HG03139 (cell line): ENCODE measurements around the gene HTR3D.
A peak's percentile ranks its signal among the peaks of the same experiment; 100 is the strongest.
"Not testable (repeated sequence)": the region's sequence is repeated elsewhere in the genome, so short reads cannot be mapped to it uniquely, and the experiment has no call there.

Source experiments
- ATAC-seq: cut with Tn5 transposase; IDR thresholded peaks from one replicate; pipeline ENCODE4 v1.9.1; 2021; ENCODE audit not compliant: unreplicated experiment

Gene HTR3D

GRCh38 chr3:184016169-184016570, 15.4 kb upstream of the HTR3D start:
- ATAC-seq, result no peak

- peak; percentile 48 for ATAC-seq
Measured at GRCh38 chr3:184016811-184017671, 14.5 kb upstream of the HTR3D start.

DNA sequence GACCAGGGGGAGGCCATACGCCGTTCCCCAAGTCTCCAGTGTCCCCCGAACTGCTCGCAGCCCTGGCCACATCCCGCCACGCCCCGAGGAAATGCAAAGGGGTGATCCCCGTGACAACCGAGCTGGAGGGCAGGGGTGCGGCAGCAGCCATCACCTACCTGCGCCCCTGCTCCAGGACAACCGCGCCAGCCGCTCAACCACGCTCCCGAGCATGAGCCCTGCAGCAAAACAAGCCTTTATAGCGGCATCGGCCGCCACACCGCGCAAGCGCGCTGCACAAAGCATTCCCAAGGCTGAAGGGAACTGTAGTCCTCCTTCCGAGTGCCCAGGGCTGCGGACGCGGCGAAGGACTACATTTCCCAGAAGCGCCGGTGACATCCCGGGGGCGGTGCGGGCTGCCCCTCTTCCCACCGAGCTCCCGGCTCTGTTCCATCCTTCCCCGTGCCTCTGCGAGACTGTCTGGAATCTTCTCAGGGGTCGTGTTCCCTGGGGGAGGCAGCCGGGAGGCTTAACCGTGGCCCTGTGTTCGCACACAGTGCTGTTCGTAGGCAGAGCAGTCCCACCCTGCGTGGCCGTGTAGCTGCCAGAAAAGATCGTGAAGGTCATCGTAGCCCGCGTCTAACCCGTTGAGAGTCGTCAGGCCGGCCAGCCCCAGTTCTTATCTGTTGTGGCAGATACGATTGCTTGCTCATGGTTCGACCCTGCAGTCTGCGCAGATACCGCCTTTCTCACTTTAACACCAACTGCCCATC, 13.7 kb upstream of the HTR3D start, which contains the start of gene ABCC5:
Gene ABCC5 (minus strand): TSS at position 213 of the 752 bp plus-strand sequence. CDS start 3,492 bp downstream, outside the sequence.
- ATAC-seq, result peak; percentile 96

DNA sequence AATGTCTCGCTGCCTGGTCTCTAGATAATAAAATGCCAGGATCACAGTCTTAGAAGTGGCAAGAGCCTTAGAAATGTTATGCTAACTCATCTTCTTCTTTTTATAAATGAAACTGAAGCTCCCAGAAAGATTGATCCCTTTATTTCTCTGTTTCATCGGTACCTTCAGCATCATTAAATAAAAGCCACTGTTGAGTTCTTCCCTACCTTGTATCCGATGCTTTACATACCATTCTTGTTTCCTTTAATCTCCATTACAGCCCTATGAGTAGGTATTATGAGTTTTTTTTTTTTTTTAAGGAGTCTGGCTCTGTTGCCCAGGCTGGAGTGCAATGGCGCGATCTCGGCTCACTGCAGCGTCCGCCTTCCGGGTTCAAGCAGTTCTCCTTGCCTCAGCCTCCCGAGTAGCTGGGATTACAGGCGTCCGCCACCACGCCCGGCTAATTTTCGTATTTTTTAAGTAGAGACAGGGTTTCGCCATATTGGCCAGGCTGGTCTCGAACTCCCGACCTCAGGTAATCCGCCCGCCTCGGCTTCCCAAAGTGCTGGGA, 13.0 kb upstream of the HTR3D start:
- no peak for ATAC-seq

GRCh38 chr3:184022323-184022722, 9.2 kb upstream of the HTR3D start:
- no peak for ATAC-seq

- ATAC-seq, result not testable (repeated sequence)
Measured at GRCh38 chr3:184025256-184025655, 6.3 kb upstream of the HTR3D start.

DNA sequence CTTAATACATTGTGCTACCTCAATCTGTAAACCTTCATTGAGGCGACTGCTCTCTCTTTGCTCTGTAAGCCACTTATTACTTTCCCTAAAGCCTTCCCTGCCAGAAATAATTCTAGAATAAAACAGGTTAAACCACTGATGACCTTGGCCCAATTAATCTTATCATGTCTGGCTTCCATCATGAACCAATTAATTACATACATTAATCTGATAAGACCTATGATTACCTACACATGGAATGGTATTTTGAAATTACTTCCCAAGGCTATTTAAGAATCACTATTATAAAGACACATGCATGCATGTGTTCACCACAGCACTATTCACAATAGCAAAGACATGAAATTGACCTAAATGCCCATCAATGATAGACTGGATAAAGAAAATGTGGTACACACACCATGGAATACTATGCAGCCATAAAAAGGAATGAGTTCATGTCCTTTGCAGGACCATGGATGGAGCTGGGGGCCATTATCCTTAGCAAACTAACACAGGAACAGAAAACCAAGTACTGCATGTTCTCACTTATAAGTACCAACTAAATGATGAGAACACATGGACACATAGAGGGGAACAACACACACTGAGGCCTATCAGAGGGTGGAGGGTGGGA, 3.2 kb upstream of the HTR3D start:
- not testable (repeated sequence) for ATAC-seq

- no peak for ATAC-seq
Measured at GRCh38 chr3:184029443-184029842, 2.1 kb upstream of the HTR3D start.

DNA sequence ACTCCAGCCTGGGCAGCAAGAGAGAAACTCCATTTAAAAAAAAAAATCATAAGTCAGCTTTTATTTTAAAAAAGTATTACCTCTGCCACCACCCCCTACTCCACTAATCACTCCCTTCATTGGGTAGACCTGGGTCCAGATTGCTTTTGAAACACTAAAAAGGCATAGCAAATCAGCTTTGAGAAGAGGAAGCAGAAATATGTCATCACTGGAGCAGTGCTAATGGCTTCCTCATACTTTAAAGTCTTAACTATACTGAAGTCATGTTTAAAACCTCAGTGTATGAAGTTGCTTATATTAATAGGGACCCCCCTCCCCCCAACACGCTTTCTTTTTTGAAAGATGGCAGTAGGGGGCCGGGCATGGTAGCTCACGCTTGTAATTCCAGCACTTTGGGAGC, 1.0 kb upstream of the HTR3D start:
- no peak for ATAC-seq

DNA sequence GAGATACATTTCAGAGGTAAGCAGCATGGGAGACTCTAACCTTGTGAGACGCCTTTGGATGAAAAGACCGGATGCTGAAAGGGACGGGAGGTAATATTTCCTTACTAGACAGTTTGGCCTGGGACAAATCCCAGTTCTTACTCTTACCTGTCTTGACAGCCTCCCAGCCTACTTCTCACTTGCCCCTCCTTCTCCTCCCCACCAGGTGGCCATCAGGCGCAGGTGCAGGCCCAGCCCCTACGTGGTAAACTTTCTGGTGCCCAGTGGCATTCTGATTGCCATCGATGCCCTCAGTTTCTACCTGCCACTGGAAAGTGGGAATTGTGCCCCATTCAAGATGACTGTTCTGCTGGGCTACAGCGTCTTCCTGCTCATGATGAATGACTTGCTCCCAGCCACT, 6.3 kb downstream of the HTR3D start:
- no peak for ATAC-seq

DNA sequence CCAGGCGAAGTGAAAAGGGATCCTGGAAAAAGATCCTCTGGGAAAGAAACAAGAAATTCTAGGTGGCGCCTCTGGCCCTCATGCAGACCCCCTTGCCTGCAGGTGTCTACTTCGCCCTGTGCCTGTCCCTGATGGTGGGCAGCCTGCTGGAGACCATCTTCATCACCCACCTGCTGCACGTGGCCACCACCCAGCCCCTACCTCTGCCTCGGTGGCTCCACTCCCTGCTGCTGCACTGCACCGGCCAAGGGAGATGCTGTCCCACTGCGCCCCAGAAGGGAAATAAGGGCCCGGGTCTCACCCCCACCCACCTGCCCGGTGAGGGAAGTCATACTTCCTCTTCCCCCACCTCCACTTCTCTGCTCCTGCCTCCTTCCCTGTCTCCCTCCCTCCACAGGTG, 6.8 kb downstream of the HTR3D start:
- ATAC-seq, result not testable (repeated sequence)

DNA sequence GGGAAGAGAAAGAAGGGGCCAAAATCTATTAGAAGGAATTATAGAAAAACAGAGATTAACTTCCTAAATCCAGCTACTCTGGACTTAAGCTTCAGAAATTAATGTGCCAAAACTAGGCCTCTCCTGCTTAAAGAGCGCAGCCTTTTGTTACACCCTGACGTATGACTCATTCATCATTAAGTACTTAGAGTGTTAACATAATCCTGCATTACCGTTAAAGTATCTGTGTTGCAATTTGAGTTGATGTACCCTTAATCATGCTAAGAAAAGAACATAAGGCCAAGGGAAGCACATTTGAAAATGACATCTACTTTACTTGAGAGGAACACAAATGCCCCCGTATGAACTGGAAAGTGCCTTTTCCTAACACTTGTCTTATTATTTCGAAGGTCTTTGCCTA, 7.9 kb downstream of the HTR3D start:
- no peak for ATAC-seq

GRCh38 chr3:184040010-184040409, 8.5 kb downstream of the HTR3D start:
- no peak for ATAC-seq

DNA sequence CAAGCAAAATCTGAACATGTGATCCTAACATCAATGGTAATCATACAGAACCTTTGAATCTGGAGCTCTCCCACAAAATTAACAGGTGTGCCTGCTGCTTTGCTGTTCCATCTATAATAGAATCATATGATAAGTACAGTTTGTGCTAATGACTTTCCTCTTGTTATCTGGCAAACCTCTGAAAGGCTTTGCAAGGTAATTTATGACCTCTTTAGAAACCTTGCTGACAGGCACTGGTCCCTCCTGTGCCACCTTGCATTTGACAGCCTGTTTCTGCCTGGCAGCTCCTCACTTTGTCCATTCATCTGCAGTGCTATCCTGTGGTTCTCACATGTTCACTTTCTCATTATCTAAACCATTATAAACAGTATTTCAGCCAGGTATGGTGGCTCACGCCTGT, 11.1 kb downstream of the HTR3D start:
- no peak for ATAC-seq

- ATAC-seq, result no peak
Measured at GRCh38 chr3:184045995-184046394, 14.5 kb downstream of the HTR3D start.

GRCh38 chr3:184050217-184050847, 18.8 kb downstream of the HTR3D start:
- no peak for ATAC-seq

GRCh38 chr3:184052767-184053166, 21.2 kb downstream of the HTR3D start, which contains the start of gene HTR3C:
HTR3C (plus strand) TSS chr3:184053047; CDS start chr3:184053081, 34 bp downstream.
- no peak for ATAC-seq

- no peak for ATAC-seq
Measured at GRCh38 chr3:184058029-184058428, 26.5 kb downstream of the HTR3D start.

DNA sequence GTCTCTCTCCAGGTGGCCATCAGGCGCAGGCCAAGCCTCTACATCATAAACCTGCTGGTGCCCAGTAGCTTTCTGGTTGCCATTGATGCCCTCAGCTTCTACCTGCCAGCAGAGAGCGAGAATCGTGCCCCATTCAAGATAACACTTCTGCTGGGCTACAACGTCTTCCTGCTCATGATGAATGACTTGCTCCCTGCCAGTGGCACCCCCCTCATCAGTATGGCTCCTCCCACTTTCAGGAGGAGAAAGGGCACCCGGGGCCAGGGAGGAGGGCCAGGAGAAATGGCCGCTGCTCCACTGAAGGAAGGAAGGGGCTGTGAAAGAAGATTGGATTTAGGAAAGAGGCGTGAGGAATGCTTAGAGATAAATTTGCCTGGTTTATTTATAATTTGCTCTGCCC, 27.9 kb downstream of the HTR3D start:
- ATAC-seq, result no peak

GRCh38 chr3:184062637-184063036, 31.1 kb downstream of the HTR3D start:
- no peak for ATAC-seq

DNA sequence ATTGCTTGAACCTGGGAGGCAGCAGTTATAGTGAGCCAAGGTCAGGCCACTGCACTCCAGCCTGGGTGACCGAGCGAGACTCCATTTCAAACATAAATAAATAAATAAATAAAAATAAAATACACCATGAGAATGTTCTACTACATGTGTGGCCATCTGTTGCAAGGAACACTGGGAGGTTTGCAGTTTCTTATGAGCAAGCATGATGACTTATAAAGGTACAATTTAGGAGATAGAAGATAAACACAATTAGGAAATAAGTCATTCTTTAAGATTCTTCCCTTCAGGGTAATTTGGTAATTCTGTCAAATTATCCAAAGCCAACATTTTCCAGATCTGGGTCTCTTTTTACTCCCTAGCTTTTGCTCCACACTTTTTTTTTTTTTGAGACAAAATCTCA, 34.7 kb downstream of the HTR3D start:
- no peak for ATAC-seq
